ENCODE data around the gene EEF1A2.

The EEF1A2 gene

DNA sequence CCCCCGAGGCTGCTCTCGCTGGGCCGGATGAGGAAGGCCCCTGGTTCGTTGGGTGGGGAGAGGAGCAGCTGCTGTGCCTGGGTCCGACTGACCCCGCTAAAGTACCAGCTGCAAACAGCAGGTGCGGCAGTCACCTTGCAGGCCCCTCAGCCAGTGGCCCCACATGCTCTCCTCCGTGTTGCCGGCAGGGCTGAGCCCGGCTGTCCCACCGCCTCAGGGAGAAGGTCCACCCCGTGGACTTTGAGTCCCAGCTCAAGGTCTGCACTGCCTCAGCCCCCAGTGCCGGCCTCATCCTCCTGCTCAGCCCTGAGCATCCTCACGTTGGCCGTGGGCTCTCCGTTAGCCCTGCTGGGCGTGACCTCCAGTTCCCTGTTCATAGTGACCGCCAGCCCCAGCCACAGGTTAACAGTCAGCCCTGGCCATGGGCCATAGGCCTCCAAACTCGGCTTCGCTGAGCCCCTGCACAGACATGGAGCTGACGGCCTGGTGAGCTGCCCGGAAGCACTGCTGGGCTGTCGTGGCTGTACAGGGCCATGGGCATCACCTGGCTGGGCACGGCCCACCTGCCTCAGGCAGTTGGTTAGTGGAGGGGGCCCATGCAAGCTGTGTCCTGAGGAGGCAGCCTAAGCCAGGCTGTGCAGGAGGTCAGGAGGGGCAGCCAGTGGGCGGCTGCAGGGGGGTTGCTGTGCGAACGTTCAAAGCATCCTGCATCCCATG is 45.5 kb upstream of the EEF1A2 start (continued):
- TF ChIP-seq, protein P1, sequence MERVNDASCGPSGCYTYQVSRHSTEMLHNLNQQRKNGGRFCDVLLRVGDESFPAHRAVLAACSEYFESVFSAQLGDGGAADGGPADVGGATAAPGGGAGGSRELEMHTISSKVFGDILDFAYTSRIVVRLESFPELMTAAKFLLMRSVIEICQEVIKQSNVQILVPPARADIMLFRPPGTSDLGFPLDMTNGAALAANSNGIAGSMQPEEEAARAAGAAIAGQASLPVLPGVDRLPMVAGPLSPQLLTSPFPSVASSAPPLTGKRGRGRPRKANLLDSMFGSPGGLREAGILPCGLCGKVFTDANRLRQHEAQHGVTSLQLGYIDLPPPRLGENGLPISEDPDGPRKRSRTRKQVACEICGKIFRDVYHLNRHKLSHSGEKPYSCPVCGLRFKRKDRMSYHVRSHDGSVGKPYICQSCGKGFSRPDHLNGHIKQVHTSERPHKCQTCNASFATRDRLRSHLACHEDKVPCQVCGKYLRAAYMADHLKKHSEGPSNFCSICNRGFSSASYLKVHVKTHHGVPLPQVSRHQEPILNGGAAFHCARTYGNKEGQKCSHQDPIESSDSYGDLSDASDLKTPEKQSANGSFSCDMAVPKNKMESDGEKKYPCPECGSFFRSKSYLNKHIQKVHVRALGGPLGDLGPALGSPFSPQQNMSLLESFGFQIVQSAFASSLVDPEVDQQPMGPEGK (CRISPR knock-in tag; IDR thresholded peaks at IDR 0.05; ENCODE audit: borderline replicate concordance), result no peak
- no peak for TF ChIP-seq TOX (CRISPR knock-in tag; IDR thresholded peaks at IDR 0.05; ENCODE audit: borderline replicate concordance)

DNA sequence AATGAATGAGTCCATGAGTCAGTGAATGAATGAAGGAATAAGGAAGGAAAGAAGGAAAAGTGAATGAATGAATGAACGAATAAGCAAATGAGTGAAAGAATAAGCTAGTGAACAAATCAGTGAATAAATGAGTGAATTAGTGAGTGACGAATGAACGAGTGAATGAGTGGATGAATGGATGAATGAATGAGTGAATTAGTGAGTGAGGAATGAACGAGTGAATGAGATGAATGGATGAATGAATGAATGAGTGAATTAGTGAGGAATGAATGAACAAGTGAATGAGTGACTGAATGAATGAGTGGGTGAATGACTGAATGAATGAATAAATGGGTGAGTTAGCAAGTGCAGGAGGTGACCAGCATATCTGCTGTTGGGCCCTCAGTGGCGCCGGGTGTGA is 44.9 kb upstream of the EEF1A2 start:
- ATAC-seq, result no peak
- TF ChIP-seq TCF4 (CRISPR knock-in tag; IDR thresholded peaks at IDR 0.05; ENCODE audit: borderline replicate concordance), result no peak
- TF ChIP-seq, protein P2, sequence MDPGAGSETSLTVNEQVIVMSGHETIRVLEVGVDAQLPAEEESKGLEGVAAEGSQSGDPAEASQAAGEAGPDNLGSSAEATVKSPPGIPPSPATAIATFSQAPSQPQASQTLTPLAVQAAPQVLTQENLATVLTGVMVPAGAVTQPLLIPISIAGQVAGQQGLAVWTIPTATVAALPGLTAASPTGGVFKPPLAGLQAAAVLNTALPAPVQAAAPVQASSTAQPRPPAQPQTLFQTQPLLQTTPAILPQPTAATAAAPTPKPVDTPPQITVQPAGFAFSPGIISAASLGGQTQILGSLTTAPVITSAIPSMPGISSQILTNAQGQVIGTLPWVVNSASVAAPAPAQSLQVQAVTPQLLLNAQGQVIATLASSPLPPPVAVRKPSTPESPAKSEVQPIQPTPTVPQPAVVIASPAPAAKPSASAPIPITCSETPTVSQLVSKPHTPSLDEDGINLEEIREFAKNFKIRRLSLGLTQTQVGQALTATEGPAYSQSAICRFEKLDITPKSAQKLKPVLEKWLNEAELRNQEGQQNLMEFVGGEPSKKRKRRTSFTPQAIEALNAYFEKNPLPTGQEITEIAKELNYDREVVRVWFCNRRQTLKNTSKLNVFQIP (CRISPR knock-in tag; IDR thresholded peaks at IDR 0.05; ENCODE audit: borderline replicate concordance, low read depth), result no peak
- TF ChIP-seq, protein P3, sequence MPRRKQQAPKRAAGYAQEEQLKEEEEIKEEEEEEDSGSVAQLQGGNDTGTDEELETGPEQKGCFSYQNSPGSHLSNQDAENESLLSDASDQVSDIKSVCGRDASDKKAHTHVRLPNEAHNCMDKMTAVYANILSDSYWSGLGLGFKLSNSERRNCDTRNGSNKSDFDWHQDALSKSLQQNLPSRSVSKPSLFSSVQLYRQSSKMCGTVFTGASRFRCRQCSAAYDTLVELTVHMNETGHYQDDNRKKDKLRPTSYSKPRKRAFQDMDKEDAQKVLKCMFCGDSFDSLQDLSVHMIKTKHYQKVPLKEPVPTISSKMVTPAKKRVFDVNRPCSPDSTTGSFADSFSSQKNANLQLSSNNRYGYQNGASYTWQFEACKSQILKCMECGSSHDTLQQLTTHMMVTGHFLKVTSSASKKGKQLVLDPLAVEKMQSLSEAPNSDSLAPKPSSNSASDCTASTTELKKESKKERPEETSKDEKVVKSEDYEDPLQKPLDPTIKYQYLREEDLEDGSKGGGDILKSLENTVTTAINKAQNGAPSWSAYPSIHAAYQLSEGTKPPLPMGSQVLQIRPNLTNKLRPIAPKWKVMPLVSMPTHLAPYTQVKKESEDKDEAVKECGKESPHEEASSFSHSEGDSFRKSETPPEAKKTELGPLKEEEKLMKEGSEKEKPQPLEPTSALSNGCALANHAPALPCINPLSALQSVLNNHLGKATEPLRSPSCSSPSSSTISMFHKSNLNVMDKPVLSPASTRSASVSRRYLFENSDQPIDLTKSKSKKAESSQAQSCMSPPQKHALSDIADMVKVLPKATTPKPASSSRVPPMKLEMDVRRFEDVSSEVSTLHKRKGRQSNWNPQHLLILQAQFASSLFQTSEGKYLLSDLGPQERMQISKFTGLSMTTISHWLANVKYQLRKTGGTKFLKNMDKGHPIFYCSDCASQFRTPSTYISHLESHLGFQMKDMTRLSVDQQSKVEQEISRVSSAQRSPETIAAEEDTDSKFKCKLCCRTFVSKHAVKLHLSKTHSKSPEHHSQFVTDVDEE (CRISPR knock-in tag; IDR thresholded peaks at IDR 0.05), result no peak
- TF ChIP-seq ZC3H10 (CRISPR knock-in tag; IDR thresholded peaks at IDR 0.05), result no peak
- no peak for TF ChIP-seq ISL1 (CRISPR knock-in tag; IDR thresholded peaks at IDR 0.05)
- TF ChIP-seq SNAI2 (CRISPR knock-in tag; IDR thresholded peaks at IDR 0.05), result no peak

DNA sequence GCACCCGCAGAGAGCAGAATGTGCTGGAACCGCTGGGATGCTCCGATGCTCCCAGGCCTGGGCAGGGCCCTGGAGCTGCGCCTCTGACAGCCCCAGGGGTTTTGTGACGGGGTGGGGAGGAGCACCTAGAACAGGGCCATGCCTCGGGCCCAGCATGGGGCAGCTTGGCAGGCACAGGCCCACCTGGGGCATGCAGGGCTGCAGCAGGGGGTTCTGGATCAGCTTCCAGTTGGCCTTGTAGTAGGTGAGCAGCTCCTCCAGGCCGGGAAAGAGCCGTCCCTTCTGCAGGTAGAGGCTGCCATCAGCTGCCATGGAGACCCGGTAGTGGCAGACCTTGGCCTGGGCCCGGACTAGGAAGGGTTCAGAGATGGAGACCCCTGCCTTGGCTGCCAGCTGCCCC is 44.2 kb upstream of the EEF1A2 start:
- no peak for ATAC-seq
- TF ChIP-seq, protein P2 (CRISPR knock-in tag; IDR thresholded peaks at IDR 0.05; ENCODE audit: borderline replicate concordance, low read depth), result no peak
- no peak for TF ChIP-seq GLIS3 (CRISPR knock-in tag; IDR thresholded peaks at IDR 0.05)
- TF ChIP-seq ZNF565 (CRISPR knock-in tag; conservative IDR thresholded peaks at IDR 0.05; ENCODE audit: low read depth), result no peak
- TF ChIP-seq, protein P3 (CRISPR knock-in tag; IDR thresholded peaks at IDR 0.05), result no peak
- TF ChIP-seq OSR1 (CRISPR knock-in tag; IDR thresholded peaks at IDR 0.05), result no peak
- no peak for TF ChIP-seq ZNF70 (CRISPR knock-in tag; IDR thresholded peaks at IDR 0.05)
- TF ChIP-seq, protein P1 (CRISPR knock-in tag; IDR thresholded peaks at IDR 0.05; ENCODE audit: borderline replicate concordance), result no peak
- no peak for TF ChIP-seq SNAI2 (CRISPR knock-in tag; IDR thresholded peaks at IDR 0.05)
- TF ChIP-seq TOX (CRISPR knock-in tag; IDR thresholded peaks at IDR 0.05; ENCODE audit: borderline replicate concordance), result no peak
- no peak for TF ChIP-seq ESRRG (CRISPR knock-in tag; IDR thresholded peaks at IDR 0.05)
- no peak for TF ChIP-seq ZNF8 (CRISPR knock-in tag; IDR thresholded peaks at IDR 0.05)

Data from SK-N-SH treated with all-trans-retinoic acid at 6 μM for 48 hours (cell line).